Measurements from ENCODE around the gene APBA2. TPM values are rescaled to one million over a fixed set of nuclear protein-coding genes. Genes with fewer than 3 reads are reported as not detected.

APBA2 gene
- total and polyA plus RNA-seq, 4 donors: 0.41 to 2.1 (median 1.9) TPM

DNA sequence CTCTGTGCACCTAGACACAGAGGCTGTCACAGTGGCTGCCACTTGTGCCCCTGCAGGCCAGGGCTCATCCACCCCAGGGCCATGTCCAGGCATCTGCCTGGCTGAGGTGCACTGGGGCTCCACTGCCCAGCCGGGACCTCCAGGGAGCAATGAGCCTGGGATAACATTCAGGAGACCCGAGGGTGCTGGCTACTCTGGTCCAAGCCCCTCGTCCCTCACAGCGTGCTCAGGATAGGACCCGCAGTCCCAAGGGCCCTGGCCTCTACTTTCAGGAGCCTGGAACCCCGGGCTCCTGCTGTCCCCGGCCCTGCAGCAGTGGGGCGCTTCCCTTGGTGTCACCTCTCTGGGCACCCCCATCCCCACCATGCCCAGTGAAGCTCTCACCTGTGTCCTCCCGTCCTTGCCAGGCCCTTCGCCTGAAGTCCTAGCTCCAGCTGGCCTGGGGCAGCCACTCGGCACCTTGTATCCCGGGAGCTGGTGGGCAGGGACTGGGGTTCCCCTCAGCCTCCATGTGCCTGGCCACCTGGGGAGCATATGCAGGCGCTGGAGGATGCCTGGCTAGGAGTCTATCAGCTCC lies 226.0 kb downstream of the APBA2 start:
- no peaks in the 10 kb centered on the region for H3K36me3 ChIP-seq (ENCODE audit: control insufficient read depth in 1 of 2, insufficient read depth in 2 of 2, low read length in 1 of 2)
- no peak overlapping the region for H3K27ac ChIP-seq (ENCODE audit: low read depth in 1 of 2, low read length in 2 of 2)
- no peaks in the 10 kb centered on the region for H3K4me1 ChIP-seq (ENCODE audit: control insufficient read depth in 1 of 2, insufficient read depth in 2 of 2, low read length in 2 of 2)
- no peaks in the 10 kb centered on the region for H3K9me3 ChIP-seq (ENCODE audit: control insufficient read depth, low read length)
- peak in 1 of 2 donors; percentile 36 for DNase-seq
- intact Hi-C loops (cut with DNase I): no loop called here
- no peak overlapping the region for H3K4me3 ChIP-seq (ENCODE audit: low read length in 2 of 2)
- no peak for ATAC-seq (ENCODE audit: low FRiP score)
- no peaks in the 10 kb centered on the region for H3K27me3 ChIP-seq (ENCODE audit: control insufficient read depth in 1 of 2, insufficient read depth in 2 of 2, low read length in 1 of 2)
- 92 to 94% methylated on average over 13 of the region's 13 CpGs for WGBS, 2 donors

DNA sequence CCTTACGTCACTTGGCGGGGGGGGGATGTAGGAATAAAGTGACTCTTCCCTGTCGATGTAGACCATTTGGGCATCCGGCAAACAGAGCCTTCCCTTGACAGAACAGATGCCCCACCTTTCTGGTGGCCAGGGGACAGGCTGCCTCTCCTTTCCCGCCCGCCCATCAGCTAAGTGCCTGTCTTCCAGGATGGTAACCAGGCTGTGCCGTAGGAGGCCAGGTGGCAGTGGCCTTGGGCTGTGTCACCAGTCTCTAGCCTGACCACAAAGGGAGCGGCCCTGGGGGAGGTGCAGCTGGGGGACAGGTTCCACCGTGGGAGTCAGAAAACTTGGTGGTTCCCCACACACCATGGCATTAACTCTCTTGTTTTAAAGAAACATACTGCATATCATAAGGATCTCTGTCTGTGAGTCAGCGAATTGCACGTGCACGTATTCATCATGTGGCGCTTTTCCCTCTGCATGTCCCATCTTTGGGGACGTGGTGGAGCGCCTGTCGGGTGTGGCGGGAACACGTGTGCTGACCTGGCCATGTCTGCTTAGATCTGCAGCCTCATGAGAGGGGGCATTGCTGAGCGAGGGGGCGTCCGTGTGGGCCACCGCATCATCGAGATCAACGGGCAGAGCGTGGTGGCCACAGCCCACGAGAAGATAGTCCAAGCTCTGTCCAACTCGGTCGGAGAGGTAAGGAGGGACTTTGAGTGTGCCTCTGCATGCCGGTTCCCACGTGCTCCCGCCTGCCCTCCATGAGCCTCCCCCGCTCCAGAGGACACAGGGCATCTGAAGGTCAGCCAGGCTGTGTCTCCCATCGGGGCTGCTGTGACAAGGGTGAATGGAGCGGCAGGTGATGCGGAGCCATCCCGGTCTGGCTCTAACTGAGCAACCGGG lies 227.8 kb downstream of the APBA2 start:
- Histone ChIP-seq H3K4me3 (ENCODE audit: low read length in 2 of 2) (no peak overlapping the region), H3K27ac (ENCODE audit: low read depth in 1 of 2, low read length in 2 of 2) (no peak overlapping the region), H3K36me3 (ENCODE audit: control insufficient read depth in 1 of 2, insufficient read depth in 2 of 2, low read length in 1 of 2) (no peaks in the 10 kb centered on the region), H3K4me1 (ENCODE audit: control insufficient read depth in 1 of 2, insufficient read depth in 2 of 2, low read length in 2 of 2) (no peaks in the 10 kb centered on the region), H3K9me3 (ENCODE audit: control insufficient read depth, low read length) (no peaks in the 10 kb centered on the region), H3K27me3 (ENCODE audit: control insufficient read depth in 1 of 2, insufficient read depth in 2 of 2, low read length in 1 of 2) (no peaks in the 10 kb centered on the region)
- intact Hi-C loops (cut with DNase I): no loop called here
- 84% methylated on average over 36 to 37 of the region's 37 CpGs for WGBS, 2 donors
- ATAC-seq (ENCODE audit: low FRiP score) (no peak), DNase-seq (peak in 1 of 2 donors; percentile 39)

DNA sequence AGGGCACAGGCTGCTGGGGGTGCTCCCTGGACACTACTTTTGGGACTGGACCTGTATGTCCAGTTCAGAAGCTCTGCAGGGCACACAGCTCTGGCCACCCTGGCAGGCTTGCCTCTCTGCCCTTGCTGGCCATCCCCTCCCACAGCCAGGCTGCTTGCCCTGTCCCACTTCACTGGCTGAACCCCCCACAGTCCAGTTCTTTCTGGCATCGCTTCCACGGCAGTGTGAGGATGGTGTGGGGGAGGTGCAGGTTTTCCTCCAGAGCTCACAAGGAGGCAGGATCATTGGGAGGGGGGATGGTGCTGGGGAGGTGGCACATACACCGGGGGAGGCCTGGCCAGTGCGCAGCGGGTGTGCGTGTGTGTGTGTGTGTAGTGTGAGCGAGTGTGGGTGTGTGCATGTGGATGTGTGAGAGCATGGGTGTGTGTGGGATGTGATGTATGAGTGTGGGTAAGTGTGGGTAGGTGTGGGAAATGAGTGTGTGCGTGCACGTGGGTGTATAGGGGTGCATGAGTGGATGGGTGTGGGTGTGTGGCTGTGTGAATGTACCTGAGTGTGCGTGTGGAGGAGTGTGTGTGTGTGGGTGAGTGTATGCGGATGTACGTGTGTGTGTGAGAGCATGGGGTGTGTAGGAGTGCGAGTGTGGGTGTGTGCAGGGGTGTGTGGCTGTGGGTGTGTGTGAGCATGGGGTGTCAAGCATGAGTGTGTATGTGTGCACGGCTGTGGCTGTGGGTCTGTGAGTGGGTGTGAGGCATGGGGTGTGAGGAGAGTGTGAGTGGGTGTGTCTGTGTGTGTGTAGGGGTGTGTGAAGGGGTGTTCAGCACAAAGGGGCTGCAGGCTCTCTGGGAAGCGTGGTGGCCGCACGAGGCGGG lies 228.7 kb downstream of the APBA2 start:
- no peak for ATAC-seq (ENCODE audit: low FRiP score)
- Histone ChIP-seq H3K9me3 (ENCODE audit: control insufficient read depth, low read length) (no peaks in the 10 kb centered on the region), H3K4me1 (ENCODE audit: control insufficient read depth in 1 of 2, insufficient read depth in 2 of 2, low read length in 2 of 2) (no peaks in the 10 kb centered on the region), H3K27ac (ENCODE audit: low read depth in 1 of 2, low read length in 2 of 2) (no peak overlapping the region), H3K36me3 (ENCODE audit: control insufficient read depth in 1 of 2, insufficient read depth in 2 of 2, low read length in 1 of 2) (no peaks in the 10 kb centered on the region), H3K4me3 (ENCODE audit: low read length in 2 of 2) (no peak overlapping the region), H3K27me3 (ENCODE audit: control insufficient read depth in 1 of 2, insufficient read depth in 2 of 2, low read length in 1 of 2) (no peaks in the 10 kb centered on the region)
- intact Hi-C loops (cut with DNase I): no loop called here
- WGBS, 2 donors: 43% methylated on average over 18 of the region's 18 CpGs
- no peak for DNase-seq

DNA sequence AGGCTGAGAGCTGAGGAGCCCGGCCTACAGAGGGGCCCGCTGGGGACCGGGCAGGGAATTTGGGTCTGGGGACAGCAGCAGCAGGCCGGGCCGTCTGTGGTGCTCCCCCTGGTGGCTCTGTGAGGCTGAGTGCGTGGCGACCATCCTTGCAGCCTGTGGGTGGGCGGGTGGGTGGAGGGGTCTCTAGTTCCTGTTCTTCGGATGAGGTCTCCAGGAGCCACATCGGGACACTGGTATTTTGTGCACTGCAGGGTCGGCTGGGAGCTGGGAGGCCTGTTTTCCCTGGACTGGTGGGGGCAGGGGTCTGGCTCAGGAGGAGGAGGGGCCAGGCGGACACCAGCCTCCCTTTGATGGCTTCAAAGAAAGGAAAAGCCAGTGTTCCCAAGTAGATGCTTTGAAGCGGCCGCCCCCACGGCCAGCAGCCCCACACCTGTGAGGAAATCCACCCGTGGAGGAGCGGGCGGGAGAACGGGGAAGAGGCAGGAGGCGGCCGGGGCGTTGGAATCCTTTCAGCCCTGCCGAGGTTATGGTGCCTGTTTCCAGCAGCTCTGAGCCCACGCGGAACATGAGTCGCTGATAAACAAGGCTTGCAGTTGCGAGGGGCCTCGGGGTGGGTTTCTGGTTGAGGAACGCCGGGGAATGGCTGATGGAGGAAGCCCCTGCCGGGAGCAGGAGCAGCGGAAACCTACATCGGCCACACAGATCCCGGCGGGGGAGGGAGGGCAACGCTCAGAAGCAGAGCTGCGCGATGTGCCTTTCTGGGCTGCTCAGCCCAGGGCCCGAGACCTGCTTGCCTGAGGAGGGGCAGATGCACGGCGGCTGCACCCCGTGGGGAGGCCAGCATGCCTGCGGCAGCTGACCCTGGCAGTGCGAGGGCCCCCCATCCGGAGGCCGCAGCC lies 229.6 kb downstream of the APBA2 start:
- Histone ChIP-seq H3K27ac (ENCODE audit: low read depth in 1 of 2, low read length in 2 of 2) (no peak overlapping the region), H3K4me1 (ENCODE audit: control insufficient read depth in 1 of 2, insufficient read depth in 2 of 2, low read length in 2 of 2) (no peaks in the 10 kb centered on the region), H3K4me3 (ENCODE audit: low read length in 2 of 2) (peak overlapping the region; percentile 12 to 36), H3K27me3 (ENCODE audit: control insufficient read depth in 1 of 2, insufficient read depth in 2 of 2, low read length in 1 of 2) (no peaks in the 10 kb centered on the region), H3K9me3 (ENCODE audit: control insufficient read depth, low read length) (no peaks in the 10 kb centered on the region), H3K36me3 (ENCODE audit: control insufficient read depth in 1 of 2, insufficient read depth in 2 of 2, low read length in 1 of 2) (no peaks in the 10 kb centered on the region)
- intact Hi-C loops (cut with DNase I): no loop called here
- peak in 1 of 2 donors; percentile 47 for DNase-seq
- WGBS, 2 donors: 4 to 5% methylated on average over 44 to 46 of the region's 46 CpGs
- ATAC-seq (ENCODE audit: low FRiP score): no peak

DNA sequence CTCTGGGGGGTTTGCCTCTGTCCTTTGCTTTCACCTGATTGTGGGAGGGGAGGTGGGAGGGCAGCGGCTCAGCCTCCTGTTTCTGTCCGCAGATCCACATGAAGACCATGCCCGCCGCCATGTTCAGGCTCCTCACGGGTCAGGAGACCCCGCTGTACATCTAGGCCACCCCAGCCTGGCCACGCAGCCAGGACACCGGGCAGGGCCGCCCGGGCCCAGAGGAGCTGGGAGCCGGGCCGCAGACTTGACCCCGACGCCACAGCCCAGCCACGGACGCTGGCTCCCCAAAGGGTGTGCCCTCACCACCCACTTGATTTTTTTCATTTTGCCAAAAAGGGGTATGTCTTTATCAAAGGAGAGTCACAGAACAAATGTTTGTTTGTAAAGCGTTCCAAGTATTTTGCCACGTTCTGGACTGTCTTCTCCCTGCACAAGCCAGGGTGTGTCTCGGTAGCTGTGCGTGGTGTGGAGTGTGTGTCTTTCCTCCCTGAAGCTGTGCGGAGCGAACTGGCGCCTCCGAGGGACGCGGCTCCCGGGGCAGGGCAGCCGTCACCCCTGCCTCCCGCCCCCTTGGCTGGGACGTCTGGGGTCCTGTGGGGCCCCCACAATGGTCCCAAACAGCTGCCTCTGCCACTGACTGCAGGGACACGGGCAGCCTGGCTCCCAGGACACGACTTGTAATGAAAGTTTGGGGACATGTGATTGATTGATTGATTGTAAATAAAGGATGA lies 231.4 kb downstream of the APBA2 start:
- Histone ChIP-seq H3K36me3 (ENCODE audit: control insufficient read depth in 1 of 2, insufficient read depth in 2 of 2, low read length in 1 of 2) (no peaks in the 10 kb centered on the region), H3K27ac (ENCODE audit: low read depth in 1 of 2, low read length in 2 of 2) (no peak overlapping the region), H3K27me3 (ENCODE audit: control insufficient read depth in 1 of 2, insufficient read depth in 2 of 2, low read length in 1 of 2) (no peaks in the 10 kb centered on the region), H3K4me3 (ENCODE audit: low read length in 2 of 2) (no peak overlapping the region), H3K9me3 (ENCODE audit: control insufficient read depth, low read length) (no peaks in the 10 kb centered on the region), H3K4me1 (ENCODE audit: control insufficient read depth in 1 of 2, insufficient read depth in 2 of 2, low read length in 2 of 2) (no peaks in the 10 kb centered on the region)
- ATAC-seq (ENCODE audit: low FRiP score) (no peak), DNase-seq (no peak)
- intact Hi-C loops (cut with DNase I): no loop called here
- 95 to 96% methylated on average over 32 of the region's 32 CpGs for WGBS, 2 donors

DNA sequence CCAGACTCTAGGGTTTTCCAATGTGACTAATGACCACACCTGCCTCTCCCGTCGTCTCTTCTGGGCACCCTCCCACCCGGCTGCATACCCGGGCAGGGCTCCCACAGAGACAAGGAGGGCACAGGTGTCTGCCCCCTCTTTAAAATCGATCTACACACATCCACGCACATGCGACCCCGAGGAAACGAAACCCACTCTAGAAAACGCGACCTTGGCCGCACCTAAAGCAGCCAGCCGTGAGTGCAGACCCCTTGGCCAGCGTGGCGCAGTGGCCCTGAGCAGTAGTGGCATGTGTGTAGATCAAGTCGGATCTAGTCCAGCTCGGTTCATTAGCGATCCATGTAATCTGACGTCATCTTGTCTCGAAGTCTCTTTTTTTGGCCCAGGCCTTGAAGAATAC lies 232.0 kb downstream of the APBA2 start:
- no peak for DNase-seq
- H3K4me1 ChIP-seq (ENCODE audit: control insufficient read depth in 1 of 2, insufficient read depth in 2 of 2, low read length in 2 of 2): no peaks in the 10 kb centered on the region
- WGBS, 2 donors: 95% methylated on average over 20 of the region's 20 CpGs
- H3K27me3 ChIP-seq (ENCODE audit: control insufficient read depth in 1 of 2, insufficient read depth in 2 of 2, low read length in 1 of 2): no peaks in the 10 kb centered on the region
- H3K36me3 ChIP-seq (ENCODE audit: control insufficient read depth in 1 of 2, insufficient read depth in 2 of 2, low read length in 1 of 2): no peaks in the 10 kb centered on the region
- no peak for ATAC-seq (ENCODE audit: low FRiP score)
- no peak overlapping the region for H3K27ac ChIP-seq (ENCODE audit: low read depth in 1 of 2, low read length in 2 of 2)
- H3K4me3 ChIP-seq (ENCODE audit: low read length in 2 of 2): no peak overlapping the region
- H3K9me3 ChIP-seq (ENCODE audit: control insufficient read depth, low read length): no peaks in the 10 kb centered on the region
- intact Hi-C loops (cut with DNase I): no loop called here

DNA sequence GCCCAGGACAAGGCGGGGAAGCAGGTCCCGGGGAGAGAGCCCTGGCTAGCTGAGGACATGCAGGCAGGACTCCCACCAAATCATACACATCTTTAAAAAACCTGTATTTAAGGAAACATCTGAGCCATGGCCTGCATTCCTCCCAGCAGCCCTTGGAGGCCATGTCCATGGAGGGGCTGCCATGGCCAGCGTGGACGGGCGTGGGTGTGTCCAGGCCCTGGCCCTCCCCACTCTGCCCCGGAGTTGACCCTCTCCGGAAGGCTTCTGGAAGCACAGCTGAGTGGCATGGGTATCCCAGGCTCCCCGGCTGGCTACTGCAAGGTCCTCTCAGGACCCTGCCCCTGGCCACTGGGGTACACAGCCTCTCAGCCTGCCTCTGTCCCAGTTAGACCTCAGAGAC lies 234.1 kb downstream of the APBA2 start:
- Histone ChIP-seq H3K36me3 (ENCODE audit: control insufficient read depth in 1 of 2, insufficient read depth in 2 of 2, low read length in 1 of 2) (no peaks in the 10 kb centered on the region), H3K9me3 (ENCODE audit: control insufficient read depth, low read length) (no peaks in the 10 kb centered on the region), H3K4me3 (ENCODE audit: low read length in 2 of 2) (no peak overlapping the region), H3K27me3 (ENCODE audit: control insufficient read depth in 1 of 2, insufficient read depth in 2 of 2, low read length in 1 of 2) (no peaks in the 10 kb centered on the region), H3K4me1 (ENCODE audit: control insufficient read depth in 1 of 2, insufficient read depth in 2 of 2, low read length in 2 of 2) (no peaks in the 10 kb centered on the region), H3K27ac (ENCODE audit: low read depth in 1 of 2, low read length in 2 of 2) (no peak overlapping the region)
- 64 to 65% methylated on average over 8 of the region's 8 CpGs for WGBS, 2 donors
- ATAC-seq (ENCODE audit: low FRiP score): no peak
- no peak for DNase-seq
- intact Hi-C loops (cut with DNase I): no loop called here
